HG02970 (cell line): ENCODE data around the gene RPL7L1.
A peak's percentile ranks its signal among the peaks of the same experiment; 100 is the strongest.
"Not testable (repeated sequence)": the region's sequence is repeated elsewhere in the genome, so short reads cannot be mapped to it uniquely, and the experiment has no call there.

Source experiments
- ATAC-seq: cut with Tn5 transposase; IDR thresholded peaks from one replicate; pipeline ENCODE4 v1.9.1; 2021; ENCODE audit warnings: mild to moderate bottlenecking, moderate library complexity, moderate number of reproducible peaks; ENCODE audit not compliant: unreplicated experiment, low FRiP score

Gene RPL7L1

DNA sequence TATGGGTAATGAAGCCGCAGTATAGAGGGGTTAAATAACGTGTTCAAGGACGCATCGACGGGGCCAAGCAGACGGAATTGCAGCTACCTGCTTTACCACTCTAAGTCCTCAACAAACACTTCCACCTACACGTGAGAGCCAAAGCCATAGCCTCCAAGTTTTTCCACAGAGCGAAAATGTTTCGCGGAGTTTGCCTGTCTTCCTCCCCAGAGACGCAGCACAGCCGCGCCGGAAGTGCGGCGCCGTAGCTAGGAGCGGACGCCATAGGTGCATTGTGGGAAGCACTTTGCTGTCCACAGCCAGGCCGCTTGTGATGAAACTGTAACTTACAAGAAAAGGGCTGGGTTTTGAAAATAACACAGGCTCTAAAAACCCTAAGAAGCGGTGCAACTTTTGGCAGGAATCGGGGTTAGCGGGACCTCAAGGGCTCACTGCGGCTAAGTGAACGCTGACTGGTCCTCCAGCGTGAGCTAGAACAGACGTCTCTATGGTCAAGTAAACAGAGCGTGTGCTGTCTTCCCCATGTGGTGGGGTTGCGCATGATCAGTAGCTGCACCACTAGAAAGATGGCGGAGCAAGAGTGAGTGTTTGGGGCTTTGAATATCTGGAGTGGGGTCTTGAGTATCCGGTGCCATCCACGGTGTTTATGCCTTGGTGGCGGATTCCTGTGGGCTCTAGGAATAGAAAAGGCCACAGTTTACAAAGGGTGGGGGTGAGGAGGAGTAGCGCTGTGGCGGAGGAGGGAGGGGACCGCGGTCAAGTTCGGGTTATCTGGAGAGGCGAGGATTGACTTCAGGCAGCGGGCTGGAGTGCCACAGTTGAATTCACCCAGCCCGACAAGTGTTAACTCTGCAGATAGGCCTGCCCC lies at the start of gene RPL7L1:
RPL7L1 (plus strand) TSS at position 245 of the 868 bp plus-strand sequence; CDS start at position 540, 295 bp downstream.
- ATAC-seq, result peak; percentile 90

DNA sequence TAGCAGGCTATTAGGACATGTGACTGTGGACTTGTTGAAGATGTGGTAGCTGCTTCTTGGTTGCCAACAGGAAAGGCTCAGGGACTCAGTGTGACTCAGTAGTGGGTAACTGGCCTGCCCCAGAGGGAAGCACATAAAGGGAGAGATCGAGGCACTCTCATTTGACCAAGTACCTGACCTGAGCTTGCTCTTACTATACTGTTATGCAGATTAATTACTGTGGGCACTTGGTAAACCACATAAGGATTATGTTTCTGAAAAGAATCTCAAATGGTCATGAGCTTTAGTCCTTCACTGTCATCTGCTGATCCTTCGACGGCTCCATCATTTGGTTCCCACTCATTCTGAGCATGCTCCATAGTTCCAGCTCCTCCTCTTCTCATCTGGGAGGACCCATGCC lies 48.2 kb upstream of the RPL7L1 start:
- no peak for ATAC-seq

DNA sequence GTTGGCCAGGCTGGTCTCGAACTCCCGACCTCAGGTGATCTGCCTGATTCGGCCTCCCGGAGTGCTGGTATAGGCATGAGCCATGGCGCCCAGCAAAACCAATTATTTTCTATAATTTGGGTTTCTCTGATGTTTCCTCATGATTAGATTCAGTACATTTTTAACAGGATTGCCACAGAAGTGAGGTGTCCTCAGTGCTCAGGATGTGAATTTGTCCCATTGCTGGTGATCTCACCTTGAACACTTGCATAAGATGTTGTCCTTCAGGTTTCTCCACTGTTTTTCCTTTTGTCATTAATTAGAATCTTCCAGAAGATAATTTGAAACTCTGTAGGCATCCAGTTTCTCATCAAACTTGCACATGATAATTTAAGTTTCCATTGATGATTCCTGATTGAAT lies 45.4 kb upstream of the RPL7L1 start:
- no peak for ATAC-seq

DNA sequence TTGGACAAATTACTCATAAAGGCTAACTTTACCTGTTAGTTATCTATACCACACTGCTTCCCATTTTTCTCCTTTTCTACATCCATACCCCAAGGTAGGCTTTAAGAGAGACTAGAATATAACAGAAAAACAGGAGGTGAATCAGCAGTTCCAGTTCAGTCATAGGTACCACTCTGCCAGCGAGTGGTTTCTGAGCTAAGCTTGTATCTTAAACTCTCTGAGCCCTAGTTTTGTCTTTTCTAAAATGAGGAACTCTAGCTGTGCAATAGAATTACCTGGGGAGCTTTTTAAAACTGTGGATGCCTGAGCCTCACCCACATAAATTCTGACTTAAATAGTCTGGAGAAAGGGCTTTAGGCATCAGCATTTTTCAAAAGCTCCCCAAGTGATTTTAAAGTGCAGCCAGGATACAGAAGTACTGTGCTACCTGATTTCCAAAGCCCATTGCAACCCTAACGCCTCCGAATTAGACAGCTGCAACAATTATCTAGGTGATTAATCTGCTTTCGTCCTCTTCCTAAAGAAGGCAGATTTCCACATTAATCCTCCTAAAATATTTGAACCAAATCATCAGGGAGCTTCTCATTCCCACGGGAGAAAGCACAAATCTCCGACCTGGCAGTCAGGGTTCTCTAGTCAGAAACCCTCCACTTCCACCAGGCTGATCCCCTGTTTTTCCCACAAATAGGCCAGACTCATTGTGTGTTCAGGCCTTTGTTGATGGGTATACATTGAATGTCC lies 37.4 kb upstream of the RPL7L1 start:
- ATAC-seq, result no peak

DNA sequence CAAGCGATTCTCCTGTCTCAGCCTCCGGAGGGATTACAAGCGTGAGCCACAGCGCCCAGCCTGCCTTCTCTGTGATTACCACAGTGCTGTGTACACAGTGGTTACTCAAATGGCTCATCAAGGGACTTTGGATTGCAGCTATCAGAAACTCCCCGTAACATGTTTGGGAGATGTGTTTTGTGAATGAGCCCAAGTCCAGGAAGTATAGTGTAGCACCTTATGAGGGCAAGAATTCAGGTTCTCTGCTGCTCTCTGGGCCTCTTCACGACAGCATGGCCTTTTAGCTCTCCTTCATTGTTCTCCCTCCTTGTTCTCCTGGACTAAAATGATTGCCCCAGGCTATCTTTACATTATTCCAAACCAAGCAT lies 34.1 kb upstream of the RPL7L1 start:
- ATAC-seq, result no peak

DNA sequence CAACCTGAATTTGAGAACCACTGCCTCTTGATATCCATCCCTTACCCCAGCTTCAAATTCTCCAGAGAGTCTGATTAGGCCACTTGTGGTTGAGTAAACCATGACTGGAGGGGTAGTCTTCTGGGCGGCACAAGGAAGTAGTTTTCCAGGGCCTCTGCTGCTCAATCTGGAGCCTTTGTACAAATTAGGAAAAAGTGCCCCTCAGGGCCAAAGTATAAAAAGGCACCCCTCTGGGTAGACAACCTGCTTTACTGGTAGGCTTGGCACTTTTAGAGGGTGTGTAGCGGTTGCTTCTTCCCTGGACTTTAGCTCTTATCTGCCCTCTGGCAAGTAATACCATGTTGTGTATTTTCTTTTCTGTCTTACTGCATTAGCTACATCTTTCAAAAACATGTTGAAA lies 32.9 kb upstream of the RPL7L1 start:
- no peak for ATAC-seq

DNA sequence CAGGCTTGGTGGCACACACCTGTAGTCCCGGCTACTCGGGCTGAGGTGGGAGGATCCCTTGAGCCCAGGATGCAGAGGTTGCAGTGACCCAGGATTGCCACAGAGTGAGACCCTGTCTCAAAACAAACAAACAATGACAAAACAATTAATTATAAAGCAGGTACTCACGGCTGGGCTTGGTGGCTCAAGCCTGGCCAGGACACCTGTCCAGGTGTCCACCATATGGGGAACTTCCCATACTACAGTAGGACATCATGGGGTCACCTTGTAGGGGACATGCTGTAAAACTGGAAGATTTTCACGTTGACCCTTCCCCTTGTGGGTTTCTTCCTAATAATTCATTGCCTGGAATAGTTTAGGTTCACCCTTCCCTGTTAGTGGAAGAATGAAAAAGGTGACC lies 30.7 kb upstream of the RPL7L1 start:
- no peak for ATAC-seq

DNA sequence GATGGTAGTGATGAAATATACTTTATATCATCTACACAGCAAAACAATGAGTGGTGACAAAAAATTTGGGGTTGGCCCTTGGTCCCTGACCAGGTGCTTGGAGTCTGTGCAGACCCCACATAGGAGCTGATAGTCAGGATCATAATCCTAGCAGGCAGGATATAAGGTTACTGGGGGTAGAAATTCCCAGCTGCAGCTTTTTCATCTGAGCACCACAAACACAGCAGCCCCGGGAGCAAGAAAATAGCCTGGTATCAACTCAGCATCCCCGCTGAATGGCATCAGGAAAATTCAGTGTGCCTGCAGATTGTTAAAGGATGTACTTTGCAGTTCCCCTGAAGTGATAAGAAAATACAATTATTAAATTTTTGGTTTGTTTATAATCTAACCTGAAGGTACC lies 27.8 kb upstream of the RPL7L1 start:
- no peak for ATAC-seq

DNA sequence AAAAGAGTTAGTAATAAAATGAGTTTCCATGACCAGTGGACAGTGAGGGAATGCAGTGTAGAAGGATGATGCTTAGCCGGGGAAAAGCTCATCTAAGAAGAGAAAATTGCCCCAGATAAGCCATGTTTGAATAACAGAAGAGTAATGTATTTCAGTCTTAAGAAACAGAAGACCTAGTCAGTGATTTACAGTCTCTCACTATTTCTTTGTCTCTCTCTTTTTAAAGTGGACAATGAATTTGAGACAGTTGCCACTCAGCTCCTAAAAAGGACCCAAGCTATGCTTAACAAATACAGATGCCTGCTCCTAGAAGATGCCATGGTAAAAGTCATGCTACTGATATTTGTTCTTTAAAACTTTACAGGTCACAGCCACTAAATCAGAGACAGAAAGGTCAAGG lies 19.4 kb upstream of the RPL7L1 start:
- no peak for ATAC-seq

DNA sequence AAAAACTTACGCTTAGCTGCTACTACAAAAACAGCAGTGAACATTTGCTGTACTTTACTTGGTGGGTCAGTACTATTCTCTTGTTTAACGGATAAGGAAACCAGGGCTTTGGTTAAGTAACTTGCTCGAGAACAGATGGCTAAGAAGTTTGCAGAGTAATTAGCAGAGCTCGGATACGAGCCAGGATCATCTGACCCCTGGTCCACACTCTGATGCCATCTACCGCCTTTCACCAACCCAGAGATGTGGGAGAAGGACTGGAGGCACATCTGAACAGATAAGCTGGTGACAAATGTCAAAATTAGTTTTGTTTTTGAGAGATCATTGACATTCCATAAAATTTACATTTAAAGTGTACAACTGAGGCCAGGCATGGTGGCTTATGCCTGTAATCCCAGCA lies 18.9 kb upstream of the RPL7L1 start:
- ATAC-seq, result no peak

DNA sequence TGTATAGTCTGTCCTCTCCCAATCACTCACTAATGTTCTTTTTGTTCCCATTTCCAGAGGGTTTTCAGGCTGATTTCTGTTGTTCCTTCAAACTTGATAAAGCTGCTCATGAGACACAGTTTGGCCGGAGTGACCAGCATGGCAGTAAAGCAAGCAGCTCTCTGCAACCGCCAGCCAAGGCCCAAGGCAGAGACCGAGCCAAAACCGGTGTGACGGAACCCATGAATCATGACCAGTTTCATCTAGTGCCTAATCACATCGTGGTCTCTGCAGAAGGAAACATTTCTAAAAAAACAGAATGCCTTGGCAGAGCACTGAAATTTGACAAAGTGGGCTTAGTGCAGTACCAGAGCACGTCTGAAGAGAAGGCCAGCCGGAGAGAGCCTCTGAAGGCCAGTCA lies 14.8 kb upstream of the RPL7L1 start:
- no peak for ATAC-seq

DNA sequence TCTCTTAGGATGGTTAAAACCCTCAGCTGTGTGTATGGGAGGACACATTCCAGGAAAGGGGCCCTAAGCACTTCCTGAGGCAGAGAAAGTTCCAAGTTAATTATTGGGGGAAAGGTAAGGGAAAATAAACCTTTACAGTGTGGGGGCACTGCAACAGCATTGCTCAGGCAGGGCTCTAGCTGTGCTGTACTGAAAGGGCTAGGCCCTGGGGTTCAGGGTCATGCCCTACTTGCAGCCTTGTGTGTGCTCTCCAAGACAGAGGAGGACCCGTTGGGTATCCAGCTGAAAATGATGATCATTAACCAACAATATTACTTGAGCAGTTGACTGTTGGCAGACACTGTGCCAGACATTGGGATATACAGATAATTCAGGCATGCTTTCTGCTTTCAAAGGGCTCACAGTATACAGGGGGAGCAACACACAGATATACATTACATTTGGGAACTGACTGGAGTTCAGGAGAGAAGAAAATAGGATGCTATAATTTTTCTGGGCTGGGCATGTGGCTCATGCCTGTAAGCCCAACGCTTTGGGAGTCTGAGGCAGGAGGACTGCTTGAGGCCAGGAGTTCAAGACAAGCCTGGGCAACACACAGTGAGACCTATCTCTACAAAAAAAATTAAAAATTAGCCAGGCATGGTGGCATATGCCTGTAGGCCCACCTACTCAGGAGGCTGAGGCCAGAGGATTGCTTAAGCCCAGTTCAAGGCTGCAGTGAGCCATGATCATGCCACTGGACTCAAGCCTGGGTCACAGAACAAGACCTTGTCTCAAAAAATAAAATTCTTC lies 9.1 kb upstream of the RPL7L1 start:
- ATAC-seq, result no peak

DNA sequence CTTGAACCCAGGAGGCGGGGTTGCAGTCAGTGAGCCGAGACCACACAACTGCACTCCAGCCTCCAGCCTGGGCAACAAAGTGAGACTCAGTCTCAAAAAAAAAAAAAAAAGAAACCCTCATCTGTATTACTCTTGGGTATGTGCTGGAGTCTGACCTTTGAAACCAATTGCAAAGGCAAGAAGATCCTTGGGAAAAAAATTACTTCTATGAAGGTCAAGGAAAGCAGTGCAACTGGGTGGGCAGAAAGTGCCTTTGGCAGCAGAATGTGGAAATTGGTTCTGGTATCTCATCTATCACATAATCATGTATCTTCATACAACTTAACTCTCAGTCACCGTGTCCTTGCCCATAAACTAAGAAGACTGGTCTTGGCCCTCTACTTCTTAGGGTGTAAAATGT lies 7.7 kb upstream of the RPL7L1 start:
- no peak for ATAC-seq

DNA sequence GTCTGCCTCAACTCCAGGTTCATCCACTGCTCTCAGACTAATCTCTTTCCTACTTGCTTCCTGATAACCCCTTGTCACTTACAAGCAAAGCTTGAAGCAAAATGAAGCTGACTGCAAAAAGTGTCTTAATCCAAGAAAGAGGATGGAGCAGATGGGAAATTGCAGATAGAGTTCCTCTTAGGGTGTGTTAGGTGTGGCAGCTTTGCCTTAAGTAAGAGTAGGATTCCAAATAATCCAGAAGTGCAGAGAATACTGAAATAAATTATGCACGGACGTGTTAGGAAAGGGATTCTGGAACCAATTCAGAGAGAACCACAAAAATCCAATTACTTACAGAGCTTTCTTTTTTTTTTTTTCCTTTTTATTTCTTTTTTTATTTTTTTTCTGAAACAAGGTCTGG lies 6.1 kb upstream of the RPL7L1 start:
- no peak for ATAC-seq

DNA sequence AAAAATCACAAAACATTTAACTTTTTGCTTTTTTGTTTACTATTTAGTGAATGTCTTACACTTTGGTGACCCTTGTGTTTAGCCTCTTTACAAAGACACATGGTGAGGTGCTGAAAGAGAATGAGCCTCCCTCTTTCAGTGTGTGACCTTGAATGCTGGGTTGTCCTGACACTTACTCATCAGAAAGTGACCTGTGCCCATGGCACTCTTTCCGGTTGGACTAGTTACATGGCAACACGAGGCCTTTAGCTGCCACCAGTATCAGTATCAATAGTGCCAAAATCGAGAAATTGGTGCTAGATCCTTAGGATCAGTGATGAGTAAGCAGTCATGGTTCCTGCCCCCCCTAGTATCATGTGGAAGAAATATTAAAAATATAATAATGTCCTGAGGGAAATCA lies 1.7 kb upstream of the RPL7L1 start:
- ATAC-seq, result no peak

DNA sequence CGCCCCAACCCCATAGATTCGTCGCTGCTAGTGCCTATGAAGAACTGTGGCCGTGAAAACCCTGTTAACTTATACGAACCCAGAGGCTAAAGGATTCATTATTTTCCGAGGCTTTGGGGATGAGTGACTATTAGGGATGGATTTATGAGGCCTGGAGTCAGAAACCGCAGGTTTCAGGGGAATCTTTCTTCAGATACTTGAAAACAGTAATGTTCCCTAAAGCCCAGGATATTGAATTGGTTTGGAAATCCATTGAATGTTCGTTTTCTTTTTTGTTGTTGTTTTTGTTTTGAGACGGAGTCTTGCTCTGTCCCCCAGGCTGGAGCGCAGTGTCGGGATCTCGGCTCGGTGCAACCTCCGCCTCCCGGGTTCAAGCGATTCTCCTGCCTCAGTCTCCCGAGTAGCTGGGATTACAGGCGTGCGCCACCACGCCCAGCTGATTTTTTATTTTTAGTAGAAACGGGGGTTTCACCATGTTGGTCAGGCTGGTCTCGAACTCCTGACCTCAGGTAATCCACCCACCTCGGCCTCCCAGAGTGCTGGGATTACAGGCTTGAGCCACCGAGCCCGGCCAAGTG lies 913 bp downstream of the RPL7L1 start:
- not testable (repeated sequence) for ATAC-seq

DNA sequence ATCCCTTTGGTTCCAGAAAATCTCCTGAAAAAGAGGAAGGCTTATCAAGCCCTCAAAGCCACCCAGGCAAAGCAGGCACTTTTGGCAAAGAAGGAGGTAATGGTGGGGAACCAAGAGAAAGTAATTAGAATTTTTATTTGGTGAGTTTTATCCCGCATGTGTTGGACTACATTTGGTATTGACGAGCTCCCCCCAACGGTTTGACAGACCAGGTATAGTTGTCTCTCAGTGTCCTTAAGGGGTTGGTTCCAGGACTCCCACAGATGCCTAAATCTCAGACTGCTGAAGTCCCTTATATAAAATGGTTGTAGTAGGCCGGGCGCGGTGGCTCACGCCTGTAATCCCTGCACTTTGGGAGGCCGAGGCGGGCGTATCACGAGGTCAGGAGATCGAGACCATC lies 1.5 kb downstream of the RPL7L1 start:
- not testable (repeated sequence) for ATAC-seq

DNA sequence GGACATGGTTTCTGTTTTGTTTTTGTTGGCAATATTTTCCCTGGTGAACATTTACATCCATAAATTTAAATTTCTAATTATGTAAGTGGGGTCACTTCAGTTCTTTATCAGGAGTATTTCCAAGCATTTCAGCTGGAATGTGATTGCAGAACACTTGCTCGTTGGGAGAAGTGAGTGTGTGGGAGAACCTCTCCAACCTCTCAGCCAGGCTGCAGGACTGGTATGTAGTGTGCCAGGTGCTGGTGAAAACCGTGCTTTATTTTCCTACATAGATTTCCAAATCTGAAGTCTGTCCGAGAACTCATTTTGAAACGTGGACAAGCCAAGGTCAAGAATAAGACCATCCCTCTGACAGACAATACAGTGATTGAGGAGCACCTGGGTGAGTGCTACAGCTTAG lies 6.3 kb downstream of the RPL7L1 start:
- no peak for ATAC-seq

DNA sequence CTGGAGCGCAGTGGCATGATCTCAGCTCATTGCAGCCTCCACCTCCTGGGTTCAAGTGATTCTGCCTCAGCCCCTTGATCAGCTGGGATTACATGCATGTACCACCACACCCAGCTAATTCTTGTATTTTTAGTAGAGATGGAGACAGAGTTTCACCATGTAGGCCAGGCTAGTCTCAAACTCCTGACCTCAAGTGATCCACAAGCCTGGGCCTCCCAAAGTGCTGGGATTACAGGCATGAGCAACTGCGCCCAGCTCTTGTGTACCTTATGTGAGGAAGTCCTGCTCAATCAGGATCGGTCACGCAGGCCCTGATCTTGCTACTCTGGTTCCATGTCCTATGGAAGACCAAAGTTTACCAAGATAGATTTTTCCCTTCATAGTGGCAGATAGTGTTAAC lies 8.8 kb downstream of the RPL7L1 start:
- not testable (repeated sequence) for ATAC-seq

DNA sequence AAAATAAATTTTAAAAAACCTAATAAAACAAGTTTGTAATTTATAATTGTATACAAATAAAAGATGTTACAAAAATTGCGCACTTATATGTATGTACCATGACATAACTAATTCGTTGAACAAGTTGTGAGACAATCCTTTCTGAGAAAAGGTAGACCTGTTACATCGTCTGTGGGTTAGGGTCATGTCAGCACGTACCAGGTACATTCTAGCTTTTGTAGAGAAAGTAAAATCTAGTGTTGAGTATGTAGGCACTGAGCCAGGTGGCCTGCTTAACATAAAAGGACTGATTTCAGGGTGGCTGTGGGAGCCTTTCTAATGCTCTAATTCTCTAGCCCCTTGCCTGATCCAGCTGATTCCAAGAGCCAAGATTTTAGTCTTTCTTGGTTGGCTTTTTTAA lies 10.4 kb downstream of the RPL7L1 start:
- ATAC-seq, result no peak
